ENCODE data around the gene INS.

DNA sequence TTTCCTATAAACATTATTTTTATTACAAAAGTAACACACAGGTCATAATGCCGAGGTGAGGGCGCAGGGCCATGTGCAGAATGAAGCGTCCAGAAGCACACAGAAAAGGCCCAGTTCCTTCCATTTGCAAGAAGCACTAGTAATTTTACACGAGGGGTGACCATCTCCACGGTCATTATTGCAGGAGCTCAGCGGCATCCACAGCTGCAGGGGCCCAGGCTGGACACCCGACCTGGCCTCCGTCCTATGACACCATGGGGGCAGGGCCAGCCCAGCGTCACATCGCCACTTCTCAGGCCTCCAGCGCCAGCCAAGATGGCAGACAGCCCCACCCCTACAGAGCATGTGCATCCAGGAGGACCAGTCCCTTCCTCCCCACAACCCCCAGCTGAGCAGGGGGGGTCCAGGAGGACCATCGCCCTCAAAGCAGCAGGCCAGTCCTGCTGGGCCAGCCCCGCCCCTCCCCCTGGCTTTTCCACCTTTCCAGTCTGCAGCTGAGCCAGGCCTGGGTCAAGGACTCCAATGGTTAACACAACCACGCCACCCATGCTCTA is 25.3 kb downstream of the INS start:
- TF ChIP-seq, protein P1, sequence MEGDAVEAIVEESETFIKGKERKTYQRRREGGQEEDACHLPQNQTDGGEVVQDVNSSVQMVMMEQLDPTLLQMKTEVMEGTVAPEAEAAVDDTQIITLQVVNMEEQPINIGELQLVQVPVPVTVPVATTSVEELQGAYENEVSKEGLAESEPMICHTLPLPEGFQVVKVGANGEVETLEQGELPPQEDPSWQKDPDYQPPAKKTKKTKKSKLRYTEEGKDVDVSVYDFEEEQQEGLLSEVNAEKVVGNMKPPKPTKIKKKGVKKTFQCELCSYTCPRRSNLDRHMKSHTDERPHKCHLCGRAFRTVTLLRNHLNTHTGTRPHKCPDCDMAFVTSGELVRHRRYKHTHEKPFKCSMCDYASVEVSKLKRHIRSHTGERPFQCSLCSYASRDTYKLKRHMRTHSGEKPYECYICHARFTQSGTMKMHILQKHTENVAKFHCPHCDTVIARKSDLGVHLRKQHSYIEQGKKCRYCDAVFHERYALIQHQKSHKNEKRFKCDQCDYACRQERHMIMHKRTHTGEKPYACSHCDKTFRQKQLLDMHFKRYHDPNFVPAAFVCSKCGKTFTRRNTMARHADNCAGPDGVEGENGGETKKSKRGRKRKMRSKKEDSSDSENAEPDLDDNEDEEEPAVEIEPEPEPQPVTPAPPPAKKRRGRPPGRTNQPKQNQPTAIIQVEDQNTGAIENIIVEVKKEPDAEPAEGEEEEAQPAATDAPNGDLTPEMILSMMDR (IDR thresholded peaks at IDR 0.05) = no peak
- no peak for TF ChIP-seq POLR2A (IDR thresholded peaks at IDR 0.05)
